K562 (cell line): ENCODE data around the gene MUC3A. TPM values are rescaled to one million over a fixed set of nuclear protein-coding genes. Genes with fewer than 3 reads are reported as not detected.
A peak's percentile ranks its signal among the peaks of the same experiment; 100 is the strongest.

ENCODE experiments used
- ATAC-seq: fragments of 200-7000 bp; cut with Tn5 transposase; 3 replicates; pipeline ENCODE4 v1.9.1; 2020; ENCODE audit warnings: moderate library complexity
- BruUV-seq: library from RNA; stranded (reverse); fragments of 400-500 nt; replicated peaks from 2 replicates; lab custom pipeline; 2021; lab: Mats Ljungman, UMichigan
- CTCF ChIA-PET: fragments of 300-600 bp; formaldehyde crosslinking; extraction: SDS; loops from one replicate; lab custom pipeline; 2021; ENCODE audit warnings: low intra/inter-chr PET ratio; lab: Yijun Ruan, JAX
- POLR2A ChIA-PET: fragments of 300-600, 350-650 bp; sonication (Branson Sonifier 250); formaldehyde crosslinking; extraction: SDS; loops from one replicate; lab custom pipeline; 2021; ENCODE audit warnings: antibody characterized with exemption, inconsistent platforms; lab: Yijun Ruan, JAX
- DNase-seq, 4 experiments: peaks; one replicate each; pipeline versions ENCODE4 v3.0.0 to v3.0.0-alpha.2; 2011 to 2018; ENCODE audit warnings: low spot score in 3 of 4, mixed read lengths in 3 of 4; ENCODE audit errors: extremely low read depth in 1 of 4
- FAIRE-seq: peaks from 2 replicates; lab custom pipeline; 2011; peaks lifted over from hg19 to GRCh38; lab: Jason Lieb, UNC
- H2AFZ ChIP-seq: 2 replicates; pipeline ENCODE4 v1.6.0; 2011; ENCODE audit warnings: low read depth, low read length, control low read depth, inconsistent platforms
- H3K27ac ChIP-seq: fragments of 200-600 bp; 3 replicates; pipeline ENCODE4 v1.8.0; 2011; ENCODE audit warnings: low read depth, mild to moderate bottlenecking, control low read depth, inconsistent platforms, low read length, moderate library complexity, mixed read lengths; ENCODE audit errors: extremely low read depth
- H3K27me3 ChIP-seq, 2 experiments: fragments of 300-600 bp in 1 of 2; 2 replicates in 1 of 2; 3 replicates in 1 of 2; pipeline versions ENCODE4 v1.6.0 to v1.8.0; 2011; ENCODE audit warnings: inconsistent platforms in 2 of 2, low read length in 2 of 2, mild to moderate bottlenecking in 1 of 2, mixed read lengths in 1 of 2, moderate library complexity in 1 of 2; ENCODE audit not compliant: control insufficient read depth in 2 of 2, insufficient read depth in 2 of 2
- H3K36me3 ChIP-seq: fragments of 300-600 bp; 3 replicates; pipeline ENCODE4 v1.8.0; 2011; ENCODE audit warnings: mild to moderate bottlenecking, low read length, inconsistent platforms; ENCODE audit not compliant: control insufficient read depth, insufficient read depth
- H3K4me1 ChIP-seq, 2 experiments: fragments of 200-600 bp in 1 of 2; replicated peaks in 1 of 2; 2 replicates in 1 of 2; 3 replicates in 1 of 2; pipeline versions ENCODE4 v1.5.1 to v1.8.0; 2011; ENCODE audit warnings: inconsistent platforms in 2 of 2, low read length in 2 of 2, mild to moderate bottlenecking in 1 of 2, mixed read lengths in 1 of 2, moderate library complexity in 1 of 2; ENCODE audit not compliant: control insufficient read depth in 2 of 2, insufficient read depth in 2 of 2
- H3K4me2 ChIP-seq: 2 replicates; pipeline ENCODE4 v1.6.1; 2011; ENCODE audit warnings: low read length, control low read depth, inconsistent platforms, mixed read lengths; ENCODE audit not compliant: insufficient read depth
- H3K4me3 ChIP-seq: fragments of 200-600 bp; sonication (generic), shearing (Covaris generic); 2 replicates; pipeline ENCODE4 v1.5.1; 2016; ENCODE audit warnings: control low read depth, inconsistent platforms
- H3K79me2 ChIP-seq: fragments of 200-600 bp; 3 replicates; pipeline ENCODE4 v1.8.0; 2011; ENCODE audit warnings: low read length, inconsistent platforms; ENCODE audit not compliant: control insufficient read depth, insufficient read depth
- H3K9ac ChIP-seq, 2 experiments: 2 replicates each; pipeline versions ENCODE4 v1.6.0 to v1.6.1; 2011; ENCODE audit warnings: low read depth in 2 of 2, low read length in 2 of 2, control low read depth in 1 of 2, inconsistent platforms in 1 of 2, mild to moderate bottlenecking in 1 of 2, mixed read lengths in 1 of 2; ENCODE audit not compliant: insufficient read depth in 1 of 2
- H3K9me1 ChIP-seq: one replicate; pipeline ENCODE4 v1.6.0; 2011; ENCODE audit warnings: inconsistent platforms, mild to moderate bottlenecking, low read length, moderate library complexity; ENCODE audit not compliant: control insufficient read depth, insufficient read depth
- H3K9me3 ChIP-seq: replicated peaks from 2 replicates; pipeline ENCODE4 v1.5.1; 2011; ENCODE audit warnings: low read depth, low read length, inconsistent platforms; ENCODE audit not compliant: control insufficient read depth, insufficient read depth
- H4K20me1 ChIP-seq: replicated peaks from 2 replicates; pipeline ENCODE4 v1.6.1; 2011; ENCODE audit warnings: low read length, inconsistent platforms, mixed read lengths; ENCODE audit not compliant: control insufficient read depth, insufficient read depth
- IRF9 ChIP-seq: fragments of 450-650 bp; IDR thresholded peaks from 2 replicates; pipeline ENCODE4 v1.6.1; 2016; ENCODE audit warnings: missing biosample characterization, missing genetic modification characterization
- MBD1 ChIP-seq: fragments of 250-450 bp; sonication (Bioruptor Pico); IDR thresholded peaks from 2 replicates; pipeline ENCODE4 v1.8.0; 2022; ENCODE audit warnings: inconsistent platforms
- NBN ChIP-seq: fragments of 450-650 bp; IDR thresholded peaks from 2 replicates; pipeline ENCODE4 v1.6.1; 2016; ENCODE audit warnings: low read depth, mild to moderate bottlenecking
- NR1H2 ChIP-seq: sonication (generic); formaldehyde crosslinking; IDR thresholded peaks from 2 replicates; pipeline ENCODE4 v1.4.0; 2020; ENCODE audit warnings: mild to moderate bottlenecking, missing genetic modification reagents
- PCBP2 ChIP-seq: fragments of 200-400 bp; formaldehyde crosslinking; IDR thresholded peaks from 2 replicates; pipeline ENCODE4 v1.6.1; 2018; ENCODE audit warnings: low read length, low read depth, mild to moderate bottlenecking, moderate library complexity; ENCODE audit not compliant: poor library complexity, severe bottlenecking
- POLR3A ChIP-seq: IDR thresholded peaks from 2 replicates; pipeline ENCODE4 v1.6.1; 2011; ENCODE audit warnings: borderline replicate concordance, mild to moderate bottlenecking, moderate library complexity; ENCODE audit not compliant: insufficient read length, insufficient read depth; ENCODE audit errors: extremely low read depth
- RBM17 ChIP-seq: fragments of 200-400 bp; formaldehyde crosslinking; IDR thresholded peaks from 2 replicates; pipeline ENCODE4 v1.6.1; 2017; ENCODE audit warnings: low read depth, mild to moderate bottlenecking, low read length, borderline replicate concordance
- TRIM25 ChIP-seq: fragments of 450-650 bp; IDR thresholded peaks from 2 replicates; pipeline ENCODE4 v1.7.0; 2016; ENCODE audit warnings: borderline replicate concordance
- ZNF408 ChIP-seq: fragments of 250-450 bp; sonication (Bioruptor Pico); IDR thresholded peaks from 2 replicates; pipeline ENCODE4 v1.4.0; 2020; ENCODE audit warnings: low read depth, mild to moderate bottlenecking, moderate library complexity
- ZNF699 ChIP-seq: fragments of 250-450 bp; sonication (Bioruptor Pico); IDR thresholded peaks from 2 replicates; pipeline ENCODE4 v1.8.0; 2021; ENCODE audit warnings: mild to moderate bottlenecking, moderate library complexity; ENCODE audit not compliant: insufficient replicate concordance
- ZNF830 ChIP-seq: fragments of 250-450 bp; sonication (Bioruptor Pico); IDR thresholded peaks from 2 replicates; pipeline ENCODE4 v1.5.0; 2021; ENCODE audit warnings: mild to moderate bottlenecking
- WGBS: fragments of 100-300 bp; shearing (Covaris generic); methylation state at CpG from one replicate; pipeline ENCODE4 v1.1.6; 2016; ENCODE audit warnings: low coverage, mixed read lengths; ENCODE audit not compliant: insufficient coverage; ENCODE audit errors: missing lambda C conversion rate; 5-methylcytosine and 5-hydroxymethylcytosine counted together
- in situ Hi-C: fragments of 300-500 bp; cut with MboI; formaldehyde crosslinking; loops from 4 replicates; pipeline ENCODE4 v1.15.0; 2018; ENCODE audit warnings: inconsistent platforms, mixed read lengths
- intact Hi-C: fragments of 100-400 bp; cut with micrococcal nuclease; formaldehyde crosslinking; loops from 2 replicates; pipeline ENCODE4 v1.14.2; 2022
- polyA plus RNA-seq, 8 experiments: library from polyadenylated mRNA; depleted of rRNA in 4 of 8; stranded (reverse) in 5 of 8; unstranded in 3 of 8; fragments of >200 nt; fragmentation: Nextera tagmentation in 2 of 8; fragmentation: Illumina TruSeq in 1 of 8; extraction: Ambion mirVana in 2 of 8; extraction: Trizol in 1 of 8; gene quantifications; 2 replicates each; pipeline versions ENCODE4 v1.2.1 to v1.2.3, GENCODE V29; 2011 to 2014; ENCODE audit warnings: inconsistent platforms in 1 of 8, missing spikeins in 1 of 8
- total RNA-seq, 7 experiments: library from RNA; depleted of rRNA in 6 of 7; stranded (reverse); fragments of >200 nt in 6 of 7; fragmentation: Illumina TruSeq in 2 of 7; extraction: Trizol in 2 of 7; gene quantifications; 2 replicates each; pipeline versions ENCODE4 v1.2.1 to v1.2.3, GENCODE V29; 2011 to 2021; ENCODE audit warnings: low replicate concordance in 1 of 7

Gene MUC3A
- total and polyA plus RNA-seq, 9 of the 15 experiments (the other 6 are each of a cell fraction or from before 2014, with no cell fraction given) = 0.06 to 2.2 (median 0.20) TPM; not detected in 1

GRCh38 chr7:100974021-100974420 is 24.7 kb downstream of the MUC3A start (continued):
- TF ChIP-seq IRF9 (tag) (no peak), RBM17 (no peak), NR1H2 (CRISPR knock-in tag) (no peak), NBN (no peak), ZNF699 (CRISPR knock-in tag) (no peak), POLR3A (no peak), MBD1 (CRISPR knock-in tag) (no peak)

GRCh38 chr7:100975371-100975821 is 26.1 kb downstream of the MUC3A start:
- POLR2A ChIA-PET = interaction anchor here (0.8 to 2.0 kb wide), 2 partner anchors 9 to 26 kb away, joined by 3 to 5 read pairs; partner anchors contain the start of gene MUC3A
- Histone ChIP-seq H3K9me3 (no peaks in the 10 kb centered on the region), H3K4me3 (no peak overlapping the region), H3K27ac (no peak overlapping the region), H3K9ac (no peak overlapping the region), H3K4me1 (no peaks in the 10 kb centered on the region), H2AFZ (no peak overlapping the region), H3K9me1 (no peaks in the 10 kb centered on the region), H3K27me3 (peaks cover 5 to 26% of the 10 kb centered on the region in 2 experiments; a peak in 3 of 5 replicates), H3K79me2 (no peaks in the 10 kb centered on the region), H3K36me3 (no peaks in the 10 kb centered on the region), H3K4me2 (no peak overlapping the region), H4K20me1 (no peaks in the 10 kb centered on the region; the same call in 1 of the 2 replicates)
- peak; percentile 15 for FAIRE-seq
- CTCF ChIA-PET = no interaction called here
- no peak for DNase-seq
- no peak for ATAC-seq
- no TSS peak for BruUV-seq
- in situ Hi-C loops = no loop called here
- intact Hi-C loops = no loop called here
- 0% methylated on average over 3 of the region's 3 CpGs for WGBS
- no peak for TF ChIP-seq TRIM25
- TF ChIP-seq ZNF830 (CRISPR knock-in tag) = no peak
- no peak for TF ChIP-seq PCBP2
- TF ChIP-seq ZNF408 (CRISPR knock-in tag) = no peak
